HuH-7 (cell line): ENCODE measurements around the gene HCRTR1.

ENCODE experiments used
- DNase-seq: peaks from one replicate; pipeline ENCODE4 v3.0.0; 2011; ENCODE audit warnings: low spot score

The HCRTR1 gene

DNA sequence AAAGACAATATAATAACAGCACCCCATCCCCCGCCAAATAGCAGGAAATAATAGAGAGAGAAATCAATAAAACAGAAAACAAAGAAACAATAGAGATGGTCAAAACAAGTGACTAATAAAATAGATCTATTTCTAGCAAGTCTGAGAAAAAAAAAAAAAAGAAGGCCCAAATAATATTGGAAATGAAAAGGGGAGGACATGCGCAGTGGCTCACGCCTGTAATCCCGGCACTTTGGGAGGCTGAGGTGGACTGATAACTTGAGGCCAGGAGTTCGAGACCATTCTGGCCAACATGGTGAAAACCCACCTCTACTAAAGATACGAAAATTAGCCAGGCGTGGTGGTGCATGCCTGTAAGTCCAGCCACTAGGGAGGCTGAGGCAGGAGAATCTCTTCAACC is 18.5 kb upstream of the HCRTR1 start:
- no peak for DNase-seq

- no peak for DNase-seq
Observed at GRCh38 chr1:31600641-31601040, 16.8 kb upstream of the HCRTR1 start.

DNA sequence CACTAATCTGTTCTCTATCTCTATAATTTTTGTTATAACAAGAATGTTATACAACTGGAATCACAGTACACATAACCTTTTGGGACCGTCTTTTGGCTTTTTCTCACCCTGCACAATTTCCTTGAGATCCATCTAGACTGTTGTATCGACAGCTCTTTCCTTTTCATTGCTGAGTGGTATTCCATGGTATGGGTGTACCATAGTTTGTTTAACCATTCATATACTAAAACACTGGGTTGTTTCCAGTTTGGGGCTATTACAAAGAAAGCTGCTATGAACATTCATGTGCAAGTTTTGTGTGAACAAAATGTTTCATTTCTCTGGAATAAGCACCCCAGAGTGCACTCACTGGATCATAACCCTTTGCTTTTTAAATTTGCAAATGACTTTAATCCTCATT is 15.4 kb upstream of the HCRTR1 start:
- DNase-seq, result no peak

DNA sequence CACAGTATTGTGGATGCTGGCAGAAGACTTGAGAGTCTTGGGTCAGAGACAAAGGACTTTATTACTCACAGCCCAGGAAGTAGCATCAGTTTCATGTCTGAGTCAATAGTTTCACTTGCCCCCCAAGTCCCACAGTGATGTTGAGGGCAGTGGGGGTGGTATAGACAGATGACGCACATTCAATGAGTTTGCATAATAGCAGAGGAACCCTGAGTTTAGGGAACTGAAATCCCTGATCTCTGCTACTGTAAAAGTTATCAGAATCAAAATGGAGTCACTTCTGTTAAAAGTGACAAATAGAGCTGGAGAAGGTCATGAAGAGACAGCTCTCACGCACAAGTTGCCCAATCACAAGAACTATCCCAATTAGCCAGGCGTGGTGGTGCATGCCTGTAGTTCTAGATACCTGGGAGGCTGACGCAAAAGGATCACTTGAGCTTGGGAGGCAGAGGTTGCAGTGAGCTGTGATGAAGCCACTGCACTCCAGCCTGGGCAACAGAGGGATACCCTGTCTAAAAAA is 11.5 kb upstream of the HCRTR1 start:
- DNase-seq, result no peak

GRCh38 chr1:31607360-31607759 is 10.1 kb upstream of the HCRTR1 start:
- DNase-seq, result no peak

- DNase-seq, result no peak
Observed at GRCh38 chr1:31609514-31610118, 7.9 kb upstream of the HCRTR1 start.

DNA sequence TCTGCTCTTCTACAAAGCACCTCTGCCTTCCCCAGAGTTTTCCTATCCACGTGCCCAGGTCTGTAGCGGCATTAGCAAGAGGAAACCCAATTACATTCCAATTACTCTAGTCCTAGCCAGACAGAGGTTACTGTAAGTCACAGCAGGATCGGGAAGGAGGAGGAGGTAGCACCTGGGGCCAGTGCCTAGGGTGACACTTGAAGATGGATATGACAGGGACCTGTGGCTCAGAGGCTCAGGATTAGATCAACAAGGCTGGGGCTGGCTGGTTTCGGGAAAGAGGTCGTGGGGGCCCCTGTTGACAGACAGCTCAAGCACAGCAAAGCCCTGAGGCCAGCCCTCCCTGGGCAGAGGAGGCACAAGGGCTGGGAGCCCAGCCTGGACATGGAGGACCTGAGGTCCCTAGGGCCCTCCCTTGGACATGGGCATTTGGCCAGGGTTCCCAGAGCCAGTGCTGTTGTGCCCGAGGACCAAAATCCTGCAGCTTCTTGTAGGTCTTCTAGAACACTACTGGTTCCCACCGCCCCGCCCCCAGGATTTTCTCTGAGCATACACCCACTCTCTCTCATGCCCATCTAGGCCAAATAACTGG is 3.0 kb upstream of the HCRTR1 start:
- no peak for DNase-seq

- DNase-seq, result no peak
Observed at GRCh38 chr1:31615414-31615813, 2.1 kb upstream of the HCRTR1 start.

GRCh38 chr1:31615939-31616338 is 1.6 kb upstream of the HCRTR1 start:
- no peak for DNase-seq

DNA sequence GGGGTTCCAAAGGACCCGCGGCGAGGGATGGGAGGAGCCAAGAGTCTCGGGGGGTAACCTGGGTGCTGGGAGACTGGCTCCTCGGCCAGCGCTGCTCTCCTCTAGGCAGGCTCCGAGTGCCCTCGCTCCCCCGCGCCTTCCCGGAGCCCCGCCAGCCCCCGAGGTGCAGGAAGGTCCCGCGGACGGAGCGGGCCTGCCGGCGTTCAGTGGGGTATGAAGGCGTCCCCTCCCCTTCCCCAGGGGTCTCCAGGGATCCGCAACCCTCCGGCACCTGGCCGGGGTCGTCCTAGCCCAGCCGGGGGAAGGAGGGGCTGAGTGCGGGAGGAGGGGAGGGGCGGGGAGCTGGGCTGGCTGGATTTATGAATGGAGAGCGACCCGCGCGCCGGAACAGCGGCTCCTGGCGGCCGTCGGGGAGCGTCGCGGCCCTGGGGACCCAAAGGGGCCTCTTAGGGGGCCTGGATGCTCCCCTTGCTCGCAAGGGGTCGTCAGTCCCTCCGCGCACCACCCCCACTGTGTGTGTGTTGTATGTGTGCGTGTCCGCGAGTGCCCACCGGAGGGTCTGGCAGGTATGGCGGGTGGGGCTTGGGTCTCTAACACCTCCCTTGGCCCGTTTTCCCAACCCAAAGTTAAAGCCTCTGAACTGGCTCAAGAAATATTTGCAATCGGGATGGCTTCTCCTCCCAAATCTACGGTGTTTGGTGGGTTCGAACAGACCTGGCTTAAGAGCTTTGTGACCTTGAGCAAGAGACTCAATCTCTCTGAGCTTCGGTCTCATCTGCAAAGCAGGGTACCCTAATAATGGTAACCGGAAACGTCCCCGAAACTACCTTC is 642 bp downstream of the HCRTR1 start:
- DNase-seq, result peak; percentile 76

DNA sequence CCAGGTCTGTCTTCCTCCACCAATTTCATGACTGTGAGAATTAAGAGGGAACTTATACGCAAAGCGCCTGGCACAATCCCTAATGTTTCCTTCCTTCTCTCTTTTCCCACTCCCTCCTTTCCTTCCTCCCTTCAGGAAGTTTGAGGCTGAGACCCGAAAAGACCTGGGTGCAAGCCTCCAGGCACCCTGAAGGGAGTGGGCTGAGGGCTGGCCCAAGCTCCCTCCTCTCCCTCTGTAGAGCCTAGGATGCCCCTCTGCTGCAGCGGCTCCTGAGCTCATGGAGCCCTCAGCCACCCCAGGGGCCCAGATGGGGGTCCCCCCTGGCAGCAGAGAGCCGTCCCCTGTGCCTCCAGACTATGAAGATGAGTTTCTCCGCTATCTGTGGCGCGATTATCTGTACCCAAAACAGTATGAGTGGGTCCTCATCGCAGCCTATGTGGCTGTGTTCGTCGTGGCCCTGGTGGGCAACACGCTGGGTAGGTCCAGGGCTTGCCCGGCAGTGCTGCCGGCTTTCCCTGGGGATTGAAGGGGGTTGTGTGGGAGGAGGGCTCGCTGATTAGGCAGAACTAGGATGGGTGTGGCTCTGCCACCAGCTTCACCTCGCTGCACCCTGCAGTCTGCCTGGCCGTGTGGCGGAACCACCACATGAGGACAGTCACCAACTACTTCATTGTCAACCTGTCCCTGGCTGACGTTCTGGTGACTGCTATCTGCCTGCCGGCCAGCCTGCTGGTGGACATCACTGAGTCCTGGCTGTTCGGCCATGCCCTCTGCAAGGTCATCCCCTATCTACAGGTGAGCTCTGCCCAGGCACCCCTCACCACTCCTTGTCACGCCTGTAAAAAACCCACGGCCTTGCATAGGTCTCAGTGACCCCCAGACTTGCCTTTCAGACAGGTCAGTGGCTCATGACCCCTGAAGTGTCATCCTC is 1.7 kb downstream of the HCRTR1 start:
- no peak for DNase-seq

- no peak for DNase-seq
Observed at GRCh38 chr1:31620631-31621497, 3.4 kb downstream of the HCRTR1 start.

DNA sequence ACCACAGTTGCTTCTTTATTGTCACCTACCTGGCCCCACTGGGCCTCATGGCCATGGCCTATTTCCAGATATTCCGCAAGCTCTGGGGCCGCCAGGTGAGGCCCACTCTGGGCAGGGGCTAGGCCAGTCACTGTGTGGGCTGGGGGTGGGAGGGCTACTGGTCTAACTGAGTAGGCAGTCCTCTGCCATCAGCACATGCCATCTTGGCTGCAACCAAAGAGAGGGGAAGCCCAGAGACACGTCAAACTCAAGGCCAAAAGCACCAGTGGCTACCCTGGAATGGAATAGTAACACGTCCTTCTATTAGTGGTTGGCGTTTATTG is 4.0 kb downstream of the HCRTR1 start:
- no peak for DNase-seq

GRCh38 chr1:31621847-31622730 is 4.6 kb downstream of the HCRTR1 start:
- DNase-seq, result no peak

DNA sequence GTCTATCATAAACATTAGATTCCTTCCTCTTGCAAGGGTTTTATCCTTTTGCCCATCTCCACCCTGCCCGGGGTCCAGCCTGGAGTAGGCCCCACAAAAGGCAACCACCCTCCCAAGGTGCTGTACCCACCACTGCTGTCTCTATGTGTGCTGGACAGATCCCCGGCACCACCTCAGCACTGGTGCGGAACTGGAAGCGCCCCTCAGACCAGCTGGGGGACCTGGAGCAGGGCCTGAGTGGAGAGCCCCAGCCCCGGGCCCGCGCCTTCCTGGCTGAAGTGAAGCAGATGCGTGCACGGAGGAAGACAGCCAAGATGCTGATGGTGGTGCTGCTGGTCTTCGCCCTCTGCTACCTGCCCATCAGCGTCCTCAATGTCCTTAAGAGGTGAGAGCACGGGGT is 5.9 kb downstream of the HCRTR1 start:
- DNase-seq, result no peak

DNA sequence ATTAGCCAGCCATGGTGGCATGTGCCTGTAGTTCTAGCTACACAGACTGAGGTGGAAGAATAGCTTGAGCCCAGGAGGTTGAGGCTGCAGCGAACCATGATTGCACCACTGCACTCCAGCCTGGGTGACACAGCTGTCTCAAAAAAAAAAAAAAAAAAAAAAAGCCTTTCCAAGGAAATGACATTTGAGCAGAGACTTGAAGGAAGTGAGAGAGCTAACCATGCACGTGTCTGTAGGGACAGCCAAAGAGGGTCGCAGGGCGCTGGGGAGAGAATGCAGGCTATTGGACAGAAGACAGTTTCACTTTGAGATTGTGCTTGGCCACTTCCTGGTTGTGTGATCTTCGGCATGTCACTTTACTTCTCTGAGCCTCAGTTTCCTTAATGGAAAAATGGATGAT is 6.8 kb downstream of the HCRTR1 start:
- no peak for DNase-seq

GRCh38 chr1:31624731-31625514 is 7.4 kb downstream of the HCRTR1 start:
- DNase-seq, result no peak

DNA sequence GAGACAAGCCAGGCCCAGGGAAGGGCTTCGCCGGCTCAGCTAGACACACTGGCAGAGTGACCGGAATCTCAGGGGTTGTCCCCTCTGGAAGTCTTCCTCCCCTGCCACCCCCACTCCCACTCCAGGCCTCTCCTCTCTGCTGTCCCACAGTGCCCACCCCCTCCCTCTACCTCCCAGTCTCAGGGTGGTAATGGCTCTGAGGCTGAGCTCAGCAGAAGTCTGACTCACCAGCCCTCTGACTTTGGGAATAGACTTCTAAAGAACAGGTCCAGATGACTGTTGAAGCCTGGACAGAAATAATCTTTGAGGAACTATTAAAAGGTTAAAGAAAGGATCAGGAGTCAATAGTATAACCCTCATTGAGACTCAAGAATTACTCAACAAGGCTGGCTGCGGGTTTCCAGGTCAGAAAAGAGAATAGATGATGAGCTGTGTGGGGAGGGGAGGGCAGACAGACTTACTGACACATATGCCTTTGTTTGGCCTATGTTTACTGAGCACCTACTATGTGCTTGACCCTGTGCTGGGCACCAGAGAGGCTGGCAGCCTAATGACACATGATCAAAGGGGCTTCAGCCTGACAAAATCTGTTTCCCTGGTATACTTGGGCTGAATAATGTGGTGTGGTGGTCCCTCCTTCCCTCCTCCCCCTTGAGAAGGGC is 8.2 kb downstream of the HCRTR1 start:
- DNase-seq, result no peak
